K562 (cell line): Measurements from ENCODE around the gene RDH14. TPM values are rescaled to one million over a fixed set of nuclear protein-coding genes. Genes with fewer than 3 reads are reported as not detected.

Source experiments
- ATAC-seq: fragments of 200-7000 bp; cut with Tn5 transposase; 3 replicates; pipeline ENCODE4 v1.9.1; 2020; ENCODE audit warnings: moderate library complexity
- BruUV-seq: library from RNA; stranded (reverse); fragments of 400-500 nt; replicated peaks from 2 replicates; lab custom pipeline; 2021; lab: Mats Ljungman, UMichigan
- CTCF ChIA-PET: fragments of 300-600 bp; formaldehyde crosslinking; extraction: SDS; loops from one replicate; lab custom pipeline; 2021; ENCODE audit warnings: low intra/inter-chr PET ratio; lab: Yijun Ruan, JAX
- POLR2A ChIA-PET: fragments of 300-600, 350-650 bp; sonication (Branson Sonifier 250); formaldehyde crosslinking; extraction: SDS; loops from one replicate; lab custom pipeline; 2021; ENCODE audit warnings: antibody characterized with exemption, inconsistent platforms; lab: Yijun Ruan, JAX
- DNase-seq, 4 experiments: peaks; one replicate each; pipeline versions ENCODE4 v3.0.0 to v3.0.0-alpha.2; 2011 to 2018; ENCODE audit warnings: low spot score in 3 of 4, mixed read lengths in 3 of 4; ENCODE audit errors: extremely low read depth in 1 of 4
- FAIRE-seq: peaks from 2 replicates; lab custom pipeline; 2011; peaks lifted over from hg19 to GRCh38; lab: Jason Lieb, UNC
- H2AFZ ChIP-seq: 2 replicates; pipeline ENCODE4 v1.6.0; 2011; ENCODE audit warnings: low read depth, low read length, control low read depth, inconsistent platforms
- H3K27ac ChIP-seq: fragments of 200-600 bp; 3 replicates; pipeline ENCODE4 v1.8.0; 2011; ENCODE audit warnings: low read depth, mild to moderate bottlenecking, control low read depth, inconsistent platforms, low read length, moderate library complexity, mixed read lengths; ENCODE audit errors: extremely low read depth
- H3K27me3 ChIP-seq, 2 experiments: fragments of 300-600 bp in 1 of 2; 2 replicates in 1 of 2; 3 replicates in 1 of 2; pipeline versions ENCODE4 v1.6.0 to v1.8.0; 2011; ENCODE audit warnings: inconsistent platforms in 2 of 2, low read length in 2 of 2, mild to moderate bottlenecking in 1 of 2, mixed read lengths in 1 of 2, moderate library complexity in 1 of 2; ENCODE audit not compliant: control insufficient read depth in 2 of 2, insufficient read depth in 2 of 2
- H3K36me3 ChIP-seq: fragments of 300-600 bp; 3 replicates; pipeline ENCODE4 v1.8.0; 2011; ENCODE audit warnings: mild to moderate bottlenecking, low read length, inconsistent platforms; ENCODE audit not compliant: control insufficient read depth, insufficient read depth
- H3K4me1 ChIP-seq, 2 experiments: fragments of 200-600 bp in 1 of 2; replicated peaks in 1 of 2; 2 replicates in 1 of 2; 3 replicates in 1 of 2; pipeline versions ENCODE4 v1.5.1 to v1.8.0; 2011; ENCODE audit warnings: inconsistent platforms in 2 of 2, low read length in 2 of 2, mild to moderate bottlenecking in 1 of 2, mixed read lengths in 1 of 2, moderate library complexity in 1 of 2; ENCODE audit not compliant: control insufficient read depth in 2 of 2, insufficient read depth in 2 of 2
- H3K4me2 ChIP-seq: 2 replicates; pipeline ENCODE4 v1.6.1; 2011; ENCODE audit warnings: low read length, control low read depth, inconsistent platforms, mixed read lengths; ENCODE audit not compliant: insufficient read depth
- H3K4me3 ChIP-seq: fragments of 200-600 bp; sonication (generic), shearing (Covaris generic); 2 replicates; pipeline ENCODE4 v1.5.1; 2016; ENCODE audit warnings: control low read depth, inconsistent platforms
- H3K79me2 ChIP-seq: fragments of 200-600 bp; 3 replicates; pipeline ENCODE4 v1.8.0; 2011; ENCODE audit warnings: low read length, inconsistent platforms; ENCODE audit not compliant: control insufficient read depth, insufficient read depth
- H3K9ac ChIP-seq, 2 experiments: 2 replicates each; pipeline versions ENCODE4 v1.6.0 to v1.6.1; 2011; ENCODE audit warnings: low read depth in 2 of 2, low read length in 2 of 2, control low read depth in 1 of 2, inconsistent platforms in 1 of 2, mild to moderate bottlenecking in 1 of 2, mixed read lengths in 1 of 2; ENCODE audit not compliant: insufficient read depth in 1 of 2
- H3K9me1 ChIP-seq: one replicate; pipeline ENCODE4 v1.6.0; 2011; ENCODE audit warnings: inconsistent platforms, mild to moderate bottlenecking, low read length, moderate library complexity; ENCODE audit not compliant: control insufficient read depth, insufficient read depth
- H3K9me3 ChIP-seq: replicated peaks from 2 replicates; pipeline ENCODE4 v1.5.1; 2011; ENCODE audit warnings: low read depth, low read length, inconsistent platforms; ENCODE audit not compliant: control insufficient read depth, insufficient read depth
- H4K20me1 ChIP-seq: replicated peaks from 2 replicates; pipeline ENCODE4 v1.6.1; 2011; ENCODE audit warnings: low read length, inconsistent platforms, mixed read lengths; ENCODE audit not compliant: control insufficient read depth, insufficient read depth
- CBFB ChIP-seq: sonication (generic); formaldehyde crosslinking; IDR thresholded peaks from 2 replicates; pipeline ENCODE4 v1.4.0; 2020; ENCODE audit warnings: mild to moderate bottlenecking, missing genetic modification reagents
- E2F6 ChIP-seq, 2 experiments: IDR thresholded peaks; 2 replicates each; pipeline ENCODE4 v1.6.1; 2011; ENCODE audit warnings: borderline replicate concordance in 1 of 2, control low read depth in 1 of 2, low read depth in 1 of 2, low read length in 1 of 2, mild to moderate bottlenecking in 1 of 2, mixed read lengths in 1 of 2, moderate library complexity in 1 of 2; ENCODE audit not compliant: insufficient read depth in 1 of 2, insufficient read length in 1 of 2, poor library complexity in 1 of 2, severe bottlenecking in 1 of 2; ENCODE audit errors: extremely low read depth in 1 of 2
- KLF13 ChIP-seq: fragments of 450-650 bp; IDR thresholded peaks from 2 replicates; pipeline ENCODE4 v1.6.1; 2016; ENCODE audit warnings: missing genetic modification characterization, low read depth, mild to moderate bottlenecking, missing compliant biosample characterization, moderate library complexity, borderline replicate concordance
- SIN3A ChIP-seq, 2 experiments: fragments of 150-350 bp in 1 of 2; IDR thresholded peaks; 2 replicates each; pipeline ENCODE4 v1.6.1; 2011 to 2016; ENCODE audit warnings: borderline replicate concordance in 2 of 2, low read depth in 2 of 2, low read length in 2 of 2, mild to moderate bottlenecking in 2 of 2, moderate library complexity in 2 of 2; ENCODE audit not compliant: control insufficient read depth in 1 of 2
- ZBTB9 ChIP-seq: fragments of 450-650 bp; formaldehyde crosslinking; IDR thresholded peaks from 2 replicates; pipeline ENCODE4 v1.4.0; 2020; ENCODE audit warnings: mild to moderate bottlenecking, moderate library complexity
- ZNF146 ChIP-seq: IDR thresholded peaks from one replicate; pipeline ENCODE4 v1.6.1; 2018; ENCODE audit warnings: missing compliant biosample characterization; ENCODE audit not compliant: unreplicated experiment
- WGBS: fragments of 100-300 bp; shearing (Covaris generic); methylation state at CpG from one replicate; pipeline ENCODE4 v1.1.6; 2016; ENCODE audit warnings: low coverage, mixed read lengths; ENCODE audit not compliant: insufficient coverage; ENCODE audit errors: missing lambda C conversion rate; 5-methylcytosine and 5-hydroxymethylcytosine counted together
- in situ Hi-C: fragments of 300-500 bp; cut with MboI; formaldehyde crosslinking; loops from 4 replicates; pipeline ENCODE4 v1.15.0; 2018; ENCODE audit warnings: inconsistent platforms, mixed read lengths
- intact Hi-C: fragments of 100-400 bp; cut with micrococcal nuclease; formaldehyde crosslinking; loops from 2 replicates; pipeline ENCODE4 v1.14.2; 2022
- polyA plus RNA-seq, 8 experiments: library from polyadenylated mRNA; depleted of rRNA in 4 of 8; stranded (reverse) in 5 of 8; unstranded in 3 of 8; fragments of >200 nt; fragmentation: Nextera tagmentation in 2 of 8; fragmentation: Illumina TruSeq in 1 of 8; extraction: Ambion mirVana in 2 of 8; extraction: Trizol in 1 of 8; gene quantifications; 2 replicates each; pipeline versions ENCODE4 v1.2.1 to v1.2.3, GENCODE V29; 2011 to 2014; ENCODE audit warnings: inconsistent platforms in 1 of 8, missing spikeins in 1 of 8
- total RNA-seq, 7 experiments: library from RNA; depleted of rRNA in 6 of 7; stranded (reverse); fragments of >200 nt in 6 of 7; fragmentation: Illumina TruSeq in 2 of 7; extraction: Trizol in 2 of 7; gene quantifications; 2 replicates each; pipeline versions ENCODE4 v1.2.1 to v1.2.3, GENCODE V29; 2011 to 2021; ENCODE audit warnings: low replicate concordance in 1 of 7

The RDH14 gene
- total and polyA plus RNA-seq, 9 of the 15 experiments (the other 6 are each of a cell fraction or from before 2014, with no cell fraction given), result 6.7 to 26.2 (median 20.9) TPM

- no peaks in the 10 kb centered on the region for H3K4me1 ChIP-seq
- H3K9ac ChIP-seq, result no peak overlapping the region
- no peaks in the 10 kb centered on the region for H3K36me3 ChIP-seq
- no peak for FAIRE-seq
- H3K27me3 ChIP-seq, result no peaks in the 10 kb centered on the region
- ATAC-seq, result no peak
- no peak overlapping the region for H3K27ac ChIP-seq
- ChIA-PET CTCF (no interaction called here), POLR2A (no interaction called here)
- WGBS, result 0% methylated on average over 2 of the region's 2 CpGs
- no peaks in the 10 kb centered on the region for H3K9me3 ChIP-seq
- H3K4me2 ChIP-seq, result no peak overlapping the region
- no peak for DNase-seq
- H3K4me3 ChIP-seq, result no peak overlapping the region
- in situ Hi-C loops (no loop called here), intact Hi-C loops (no loop called here)
- no peaks in the 10 kb centered on the region for H3K79me2 ChIP-seq
- H3K9me1 ChIP-seq, result no peaks in the 10 kb centered on the region
- H2AFZ ChIP-seq, result no peak overlapping the region
- H4K20me1 ChIP-seq, result no peaks in the 10 kb centered on the region
- no TSS peak for BruUV-seq
- TF ChIP-seq KLF13 (tag), result no peak
- no peak for TF ChIP-seq E2F6 (IDR thresholded peaks at IDR 0.05; ENCODE audit: borderline replicate concordance in 1 of 2, extremely low read depth in 1 of 2, insufficient read depth in 1 of 2, insufficient read length in 1 of 2, low read depth in 1 of 2, low read length in 1 of 2, poor library complexity in 1 of 2, severe bottlenecking in 1 of 2)
- TF ChIP-seq ZBTB9 (CRISPR knock-in tag), result no peak
- TF ChIP-seq SIN3A (IDR thresholded peaks at IDR 0.05; ENCODE audit: borderline replicate concordance in 2 of 2, control insufficient read depth in 1 of 2, low read depth in 2 of 2, low read length in 2 of 2), result no peak
- TF ChIP-seq ZNF146 (CRISPR knock-in tag), result no peak
- no peak for TF ChIP-seq CBFB (CRISPR knock-in tag)
Observed at GRCh38 chr2:18592372-18592771, 31.9 kb upstream of the RDH14 start.
